ENCODE results near the gene BLVRA.
"Not testable (repeated sequence)": the region's sequence is repeated elsewhere in the genome, so short reads cannot be mapped to it uniquely, and the experiment has no call there.

Gene BLVRA

DNA sequence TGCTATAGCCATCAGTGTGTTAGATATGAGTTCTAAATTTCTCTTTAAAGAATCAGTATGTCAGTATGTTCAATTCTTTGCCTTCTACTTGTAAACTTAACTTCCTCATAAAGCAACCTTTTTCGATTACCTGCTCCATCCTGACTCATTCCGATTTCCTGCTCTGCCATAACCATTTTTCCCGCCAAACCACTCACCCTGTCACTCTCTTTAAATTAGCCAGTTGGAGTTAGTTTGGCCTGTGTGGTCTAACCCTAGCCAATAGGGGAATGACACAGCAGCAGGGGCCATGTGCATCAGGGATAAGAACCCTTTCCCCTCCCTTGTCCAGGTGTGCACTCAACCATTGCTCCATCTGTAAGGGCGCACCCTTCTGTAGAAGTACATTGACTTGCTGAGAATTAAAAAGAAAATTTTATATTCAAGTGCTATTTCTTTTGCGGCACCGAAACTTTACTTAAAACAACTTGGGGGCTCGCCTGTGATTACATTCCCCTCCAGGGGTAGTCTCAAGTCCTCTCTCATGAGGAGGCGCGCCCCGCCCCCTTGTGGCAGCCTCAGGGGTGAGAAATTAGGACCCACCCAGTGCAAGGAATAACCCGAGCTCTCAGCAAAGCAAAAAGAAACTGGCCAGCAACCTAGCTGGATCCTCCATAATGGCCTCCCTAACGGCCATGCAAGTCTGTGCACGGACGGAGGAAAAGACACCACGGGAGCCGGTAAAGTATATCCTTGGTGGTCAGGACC lies 51.9 kb downstream of the BLVRA start:
- peak; percentile 65 for DNase-seq

GRCh38 chr7:43815373-43815772 lies 56.9 kb downstream of the BLVRA start:
- DNase-seq = no peak

DNA sequence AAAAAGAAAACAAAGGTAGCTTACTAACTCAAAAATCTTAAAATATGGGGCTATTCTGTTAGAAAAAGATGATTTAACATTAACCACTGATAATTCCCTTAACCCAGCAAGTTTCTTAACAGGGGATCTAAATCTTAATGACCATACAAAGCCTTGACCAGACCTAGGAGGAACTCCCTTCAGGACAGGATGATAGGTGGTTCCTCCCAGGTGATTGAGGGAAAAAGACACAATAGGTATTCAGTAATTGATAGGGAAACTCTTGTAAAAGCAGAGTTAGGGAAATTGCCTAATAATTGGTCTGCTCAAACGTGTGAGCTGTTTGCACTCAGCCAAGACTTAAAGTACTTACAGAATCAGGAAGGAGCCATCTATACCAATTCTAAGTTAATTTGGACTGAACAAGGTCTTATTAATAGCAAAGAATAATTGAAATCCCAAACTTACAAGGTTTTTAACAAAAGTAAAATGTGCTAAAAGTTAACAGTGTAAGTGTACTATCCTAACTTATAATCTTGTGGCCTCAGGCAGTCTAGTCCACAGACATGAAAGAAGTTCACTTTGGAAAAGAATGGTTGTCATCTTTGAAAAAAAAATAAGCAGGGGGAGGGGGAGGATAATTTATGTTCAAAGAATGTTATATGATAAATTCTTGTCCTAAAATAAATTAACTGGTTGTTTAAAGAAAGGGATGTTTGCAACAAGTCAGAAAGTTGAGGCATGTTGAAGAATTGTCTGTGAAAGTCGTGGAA lies 57.7 kb downstream of the BLVRA start:
- not testable (repeated sequence) for DNase-seq

DNA sequence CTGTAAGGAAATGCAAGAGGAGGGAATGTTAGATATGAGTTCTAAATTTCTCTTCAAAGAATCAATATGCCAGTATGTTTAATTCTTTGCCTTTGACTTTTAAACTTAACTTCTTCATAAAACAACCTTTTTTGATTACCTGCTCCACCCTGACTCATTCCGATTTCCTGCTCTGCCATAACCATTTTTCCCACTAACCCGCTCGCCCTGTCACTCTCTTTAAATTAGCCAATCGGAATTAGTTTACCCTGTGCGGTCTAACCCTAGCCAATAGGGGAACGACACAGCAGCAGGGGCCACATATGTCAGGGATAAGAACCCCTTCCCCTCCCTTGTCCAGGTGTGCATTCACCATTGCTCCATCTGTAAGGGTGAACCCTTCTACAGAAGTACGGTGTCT lies 64.9 kb downstream of the BLVRA start:
- not testable (repeated sequence) for DNase-seq

GRCh38 chr7:43823941-43824340 lies 65.5 kb downstream of the BLVRA start:
- no peak for DNase-seq

- DNase-seq = not testable (repeated sequence)
Measured at GRCh38 chr7:43824513-43824912, 66.0 kb downstream of the BLVRA start.

GRCh38 chr7:43824963-43825362 lies 66.5 kb downstream of the BLVRA start:
- DNase-seq = no peak

DNA sequence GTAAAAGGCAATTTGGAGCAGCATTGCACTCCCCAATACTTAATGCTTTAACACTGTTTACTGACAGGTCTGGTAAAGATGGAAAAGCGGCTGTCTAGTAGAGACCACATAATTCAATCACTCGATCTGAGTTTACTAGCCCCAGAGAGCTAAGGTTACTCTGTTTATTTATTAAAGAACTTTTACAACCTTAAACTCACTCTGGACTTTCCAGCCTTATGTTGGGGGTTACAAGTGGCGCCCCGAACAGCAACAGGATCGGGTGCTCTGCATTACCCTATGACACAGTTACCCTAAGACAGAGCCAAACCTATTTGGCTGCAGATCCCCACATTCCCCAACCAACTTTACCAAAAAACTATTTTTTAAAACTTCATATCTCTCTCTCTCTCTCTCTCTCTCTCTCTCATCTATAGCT lies 66.9 kb downstream of the BLVRA start:
- no peak for DNase-seq

- DNase-seq = not testable (repeated sequence)
Measured at GRCh38 chr7:43830917-43831316, 72.4 kb downstream of the BLVRA start.

- peak; percentile 53 for DNase-seq
Measured at GRCh38 chr7:43834463-43835251, 76.2 kb downstream of the BLVRA start.

- no peak for DNase-seq
Measured at GRCh38 chr7:43838201-43838658, 79.8 kb downstream of the BLVRA start.

GRCh38 chr7:43843296-43843695 lies 84.8 kb downstream of the BLVRA start:
- DNase-seq = no peak

GRCh38 chr7:43844257-43844656 lies 85.8 kb downstream of the BLVRA start:
- no peak for DNase-seq

DNA sequence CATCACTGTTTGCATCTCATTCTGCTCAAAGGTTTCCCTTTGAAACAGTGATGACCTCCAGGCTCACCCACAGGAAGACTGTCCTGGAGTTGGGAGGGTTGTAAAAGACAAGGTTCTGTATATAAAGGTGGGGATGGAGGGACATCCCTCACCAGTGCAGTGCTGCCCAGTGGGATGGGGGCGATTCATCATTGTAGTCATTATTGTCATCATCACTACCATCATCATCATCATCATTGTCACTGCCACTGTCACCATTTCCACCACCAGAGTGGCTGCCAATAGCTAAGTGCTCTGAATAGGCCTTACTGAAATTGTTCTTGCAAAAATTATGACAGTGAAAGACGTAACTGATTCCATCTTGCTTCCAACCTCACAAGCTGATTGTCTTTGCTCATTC lies 86.2 kb downstream of the BLVRA start:
- DNase-seq = no peak

- DNase-seq = no peak
Measured at GRCh38 chr7:43847496-43847895, 89.0 kb downstream of the BLVRA start.

DNA sequence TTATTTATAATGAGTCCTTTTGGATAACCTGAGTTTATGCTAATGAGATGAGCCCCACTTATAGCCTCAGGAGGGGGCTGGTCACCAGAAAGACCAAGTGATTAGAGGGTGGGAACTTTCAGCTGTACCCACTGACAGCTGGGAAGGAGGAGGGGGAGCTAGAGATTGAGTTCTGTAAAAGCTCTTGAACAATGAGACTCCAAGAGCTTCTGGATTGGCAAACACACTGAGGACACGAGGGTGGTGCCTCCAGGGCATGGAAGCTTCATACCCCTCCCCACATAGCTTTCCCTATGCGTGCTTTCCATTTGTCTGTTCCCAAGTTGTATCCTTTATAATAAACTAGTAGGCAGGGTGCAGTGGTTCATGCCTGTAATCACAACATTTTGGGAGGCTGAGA lies 90.6 kb downstream of the BLVRA start:
- no peak for DNase-seq

GRCh38 chr7:43850348-43851116 lies 92.1 kb downstream of the BLVRA start:
- DNase-seq = no peak

GRCh38 chr7:43851805-43852204 lies 93.3 kb downstream of the BLVRA start:
- DNase-seq = no peak

DNA sequence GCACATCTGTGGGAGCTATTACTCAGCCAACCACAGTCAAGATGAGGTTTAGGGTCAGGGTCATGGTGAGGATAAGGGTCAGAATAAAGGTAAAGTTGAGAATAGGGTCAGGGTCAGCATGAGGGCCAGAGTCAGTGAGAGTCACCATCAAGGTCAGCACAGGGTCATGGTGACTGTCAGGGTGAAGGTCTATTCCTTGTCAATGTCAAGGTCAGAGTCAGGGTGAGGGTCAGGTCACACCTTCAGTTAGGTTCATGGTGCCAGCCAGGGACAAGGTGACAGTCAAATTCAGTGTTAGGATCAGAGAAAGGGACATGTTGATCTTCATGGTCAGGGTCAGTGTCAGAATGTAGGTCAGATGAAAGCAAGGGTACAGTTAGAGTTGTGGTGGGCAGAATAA lies 96.7 kb downstream of the BLVRA start:
- no peak for DNase-seq

- no peak for DNase-seq
Measured at GRCh38 chr7:43856316-43856715, 97.8 kb downstream of the BLVRA start.
